HepG2 (cell line): ENCODE measurements around the gene TMEM8B. TPM values are rescaled to one million over a fixed set of nuclear protein-coding genes. Genes with fewer than 3 reads are reported as not detected.

Experiments used
- ARNTL ChIP-seq: sonication (generic); formaldehyde crosslinking; IDR thresholded peaks from 2 replicates; pipeline ENCODE4 v1.4.0; 2020; ENCODE audit warnings: mild to moderate bottlenecking, missing genetic modification reagents
- FOXK2 ChIP-seq: fragments of 450-650 bp; IDR thresholded peaks from 2 replicates; pipeline ENCODE4 v1.6.1; 2016
- GABPA ChIP-seq, 2 experiments: IDR thresholded peaks; 2 replicates each; pipeline ENCODE4 v1.6.1; 2011 to 2016; ENCODE audit warnings: low read depth in 2 of 2, low read length in 1 of 2, missing biosample characterization in 1 of 2, missing genetic modification characterization in 1 of 2
- GPBP1L1 ChIP-seq: sonication (generic); formaldehyde crosslinking; IDR thresholded peaks from 2 replicates; pipeline ENCODE4 v1.5.0; 2020; ENCODE audit warnings: mild to moderate bottlenecking, missing genetic modification reagents
- HOXA3 ChIP-seq: sonication (generic); formaldehyde crosslinking; IDR thresholded peaks from 2 replicates; pipeline ENCODE4 v1.5.0; 2020; ENCODE audit warnings: missing genetic modification reagents
- IRF2 ChIP-seq: IDR thresholded peaks from 2 replicates; pipeline ENCODE4 v1.6.1; 2018; ENCODE audit warnings: missing genetic modification reagents, missing compliant biosample characterization
- KLF6 ChIP-seq: IDR thresholded peaks from 2 replicates; pipeline ENCODE4 v1.8.0; 2016; ENCODE audit warnings: missing biosample characterization, missing genetic modification reagents
- MTF2 ChIP-seq: sonication (generic); formaldehyde crosslinking; IDR thresholded peaks from 2 replicates; pipeline ENCODE4 v1.5.0; 2020; ENCODE audit warnings: missing genetic modification reagents, borderline replicate concordance
- MXI1 ChIP-seq: IDR thresholded peaks from 3 replicates; pipeline ENCODE4 v1.6.1; 2012; ENCODE audit warnings: low read depth, low read length, inconsistent platforms, borderline replicate concordance
- NFRKB ChIP-seq: fragments of 450-650 bp; IDR thresholded peaks from 2 replicates; pipeline ENCODE4 v1.6.1; 2017
- NR2F2 ChIP-seq: IDR thresholded peaks from 2 replicates; pipeline ENCODE4 v1.6.1; 2012; ENCODE audit warnings: low read depth, inconsistent platforms, borderline replicate concordance
- POLR2G ChIP-seq: fragments of 200-400 bp; formaldehyde crosslinking; IDR thresholded peaks from 2 replicates; pipeline ENCODE4 v1.6.1; 2018; ENCODE audit warnings: mild to moderate bottlenecking, low read depth, low read length, moderate library complexity
- RFX5 ChIP-seq: IDR thresholded peaks from 2 replicates; pipeline ENCODE4 v1.6.1; 2011; ENCODE audit warnings: low read depth, low read length, improper control_type of control experiment
- THAP8 ChIP-seq: sonication (generic); formaldehyde crosslinking; IDR thresholded peaks from 2 replicates; pipeline ENCODE4 v1.5.1; 2020; ENCODE audit warnings: missing genetic modification reagents, mild to moderate bottlenecking, borderline replicate concordance
- TRAFD1 ChIP-seq: sonication (generic); formaldehyde crosslinking; IDR thresholded peaks from 2 replicates; pipeline ENCODE4 v1.5.1; 2020; ENCODE audit warnings: missing genetic modification reagents, mild to moderate bottlenecking, borderline replicate concordance
- ZNF225 ChIP-seq: sonication (generic); formaldehyde crosslinking; IDR thresholded peaks from 2 replicates; pipeline ENCODE4 v1.4.0; 2020; ENCODE audit warnings: mild to moderate bottlenecking, missing genetic modification reagents
- ZNF256 ChIP-seq: sonication (generic); formaldehyde crosslinking; conservative IDR thresholded peaks from 2 replicates; pipeline ENCODE4 v1.4.0; 2020; ENCODE audit warnings: missing genetic modification reagents
- ZNF260 ChIP-seq: sonication (generic); formaldehyde crosslinking; IDR thresholded peaks from 2 replicates; pipeline ENCODE4 v1.4.0; 2020; ENCODE audit warnings: missing genetic modification reagents, low read depth, mild to moderate bottlenecking, borderline replicate concordance
- ZNF362 ChIP-seq: sonication (generic); formaldehyde crosslinking; IDR thresholded peaks from 2 replicates; pipeline ENCODE4 v1.4.0; 2020; ENCODE audit warnings: missing genetic modification reagents, mild to moderate bottlenecking, borderline replicate concordance
- ZNF383 ChIP-seq: sonication (generic); formaldehyde crosslinking; IDR thresholded peaks from 2 replicates; pipeline ENCODE4 v1.4.0; 2020; ENCODE audit warnings: missing genetic modification reagents, mild to moderate bottlenecking, borderline replicate concordance
- ZNF484 ChIP-seq: sonication (generic); formaldehyde crosslinking; IDR thresholded peaks from 2 replicates; pipeline ENCODE4 v1.5.1; 2020; ENCODE audit warnings: mild to moderate bottlenecking, low read depth, missing genetic modification reagents, borderline replicate concordance
- ZNF550 ChIP-seq: sonication (generic); formaldehyde crosslinking; IDR thresholded peaks from 2 replicates; pipeline ENCODE4 v1.4.0; 2020; ENCODE audit warnings: mild to moderate bottlenecking, missing genetic modification reagents, borderline replicate concordance
- ZNF639 ChIP-seq: conservative IDR thresholded peaks from 2 replicates; pipeline ENCODE4 v1.6.1; 2018; ENCODE audit warnings: missing genetic modification reagents
- ZNF674 ChIP-seq: sonication (generic); formaldehyde crosslinking; IDR thresholded peaks from 2 replicates; pipeline ENCODE4 v1.5.0; 2020; ENCODE audit warnings: low read depth, mild to moderate bottlenecking, missing genetic modification reagents
- ZNF841 ChIP-seq: sonication (generic); formaldehyde crosslinking; IDR thresholded peaks from 2 replicates; pipeline ENCODE4 v1.8.1; 2023; ENCODE audit warnings: missing genetic modification reagents, borderline replicate concordance
- polyA plus RNA-seq, 8 experiments: library from polyadenylated mRNA; depleted of rRNA in 3 of 8; stranded (reverse) in 7 of 8; unstranded in 1 of 8; fragments of >200 nt; fragmentation: Illumina TruSeq in 4 of 8; extraction: Trizol in 4 of 8; gene quantifications; 2 replicates each; pipeline versions ENCODE4 v1.2.1 to v1.2.3, GENCODE V29; 2011 to 2016; ENCODE audit warnings: low read depth in 4 of 8, missing spikeins in 1 of 8, mixed read lengths in 1 of 8; ENCODE audit not compliant: insufficient read depth in 1 of 8
- total RNA-seq, 5 experiments: library from RNA; depleted of rRNA; stranded (reverse); fragments of >200 nt; fragmentation: Illumina TruSeq; extraction: Trizol; gene quantifications; 2 replicates each; pipeline ENCODE4 v1.2.3, GENCODE V29; 2016; ENCODE audit warnings: low read depth in 1 of 5

Gene TMEM8B
- total and polyA plus RNA-seq, 2 of the 13 experiments (the other 11 are each of a cell fraction or from before 2014, with no cell fraction given) = 2.1 to 2.7 TPM

GRCh38 chr9:35905912-35906679 lies 77.1 kb downstream of the TMEM8B start, which contains the start of gene HRCT1 (continued):
- no peak for TF ChIP-seq GPBP1L1 (CRISPR knock-in tag)
- TF ChIP-seq ZNF550 (CRISPR knock-in tag) = no peak
- TF ChIP-seq NFRKB = no peak
- no peak for TF ChIP-seq FOXK2
- no peak for TF ChIP-seq ZNF674 (CRISPR knock-in tag)
- 0 out of 2 replicates have a peak, but pooled peaks have one; percentile 54 for TF ChIP-seq ZNF225 (CRISPR knock-in tag)
- no peak for TF ChIP-seq THAP8 (CRISPR knock-in tag)
- no peak for TF ChIP-seq ZNF256 (CRISPR knock-in tag)
- no peak; the same call in 1 of the 2 replicates for TF ChIP-seq ZNF362 (CRISPR knock-in tag)
- no peak for TF ChIP-seq TRAFD1
- no peak for TF ChIP-seq MXI1
- TF ChIP-seq ZNF841 (CRISPR knock-in tag) = no peak
- TF ChIP-seq RFX5 = no peak
- no peak for TF ChIP-seq ZNF383 (CRISPR knock-in tag)
- TF ChIP-seq GABPA (IDR thresholded peaks at IDR 0.05; ENCODE audit: low read depth, low read length) = no peak
- no peak for TF ChIP-seq GABPA (CRISPR knock-in tag; IDR thresholded peaks at IDR 0.05; ENCODE audit: low read depth)
- no peak for TF ChIP-seq ZNF484 (CRISPR knock-in tag)
- TF ChIP-seq IRF2 (CRISPR knock-in tag) = no peak
- no peak for TF ChIP-seq ARNTL (CRISPR knock-in tag)
- no peak for TF ChIP-seq ZNF639 (CRISPR knock-in tag)
- no peak for TF ChIP-seq NR2F2
- TF ChIP-seq ZNF260 (CRISPR knock-in tag) = no peak
- TF ChIP-seq MTF2 (CRISPR knock-in tag) = no peak
- no peak for TF ChIP-seq KLF6 (CRISPR knock-in tag)
- peak; percentile 58 for TF ChIP-seq HOXA3 (CRISPR knock-in tag)
- TF ChIP-seq POLR2G = no peak
